PC-3 (cell line): ENCODE data around the gene LAMTOR3. TPM values are rescaled to one million over a fixed set of nuclear protein-coding genes. Genes with fewer than 3 reads are reported as not detected.
A peak's percentile ranks its signal among the peaks of the same experiment; 100 is the strongest.

Source experiments
- ATAC-seq: fragments of 200-7000 bp; cut with Tn5 transposase; 2 replicates; pipeline ENCODE4 v1.9.1; 2020; ENCODE audit warnings: mild to moderate bottlenecking, moderate library complexity
- BruUV-seq: library from RNA; stranded (reverse); fragments of 400-500 nt; replicated peaks from 2 replicates; lab custom pipeline; 2021; lab: Mats Ljungman, UMichigan
- CTCF ChIA-PET: fragments of 300-600 bp; sonication (Branson Sonifier 250); formaldehyde crosslinking; loops from one replicate; lab custom pipeline; 2022; ENCODE audit warnings: antibody characterized with exemption; lab: Charles Lee
- POLR2A ChIA-PET: fragments of 300-600 bp; sonication (Branson Sonifier 250); formaldehyde crosslinking; loops from one replicate; lab custom pipeline; 2022; ENCODE audit warnings: antibody characterized with exemption; ENCODE audit not compliant: unreplicated experiment; lab: Charles Lee
- DNase-seq: peaks from one replicate; pipeline ENCODE4 v3.0.0-alpha.2; 2015
- H2AFZ ChIP-seq: fragments of 300-600 bp; sonication (generic); 2 replicates; pipeline ENCODE4 v1.6.0; 2016; ENCODE audit warnings: antibody characterized with exemption, low read length
- H3F3A ChIP-seq: fragments of 300-600 bp; sonication (generic); one replicate; pipeline ENCODE4 v1.6.0; 2017; ENCODE audit warnings: antibody characterized with exemption, low read length, control low read depth, mild to moderate bottlenecking; ENCODE audit not compliant: unreplicated experiment
- H3K27ac ChIP-seq: fragments of 300-600 bp; sonication (generic); 2 replicates; pipeline ENCODE4 v1.5.1; 2016; ENCODE audit warnings: mild to moderate bottlenecking, low read length
- H3K27me3 ChIP-seq: fragments of 300-600 bp; sonication (generic); 2 replicates; pipeline ENCODE4 v1.6.1; 2016; ENCODE audit warnings: low read length, mixed read lengths
- H3K36me3 ChIP-seq: fragments of 300-600 bp; sonication (generic); 2 replicates; pipeline ENCODE4 v1.6.1; 2016; ENCODE audit warnings: low read depth, mixed run types, low read length, mixed read lengths
- H3K4me1 ChIP-seq: fragments of 300-600 bp; sonication (generic); 2 replicates; pipeline ENCODE4 v1.5.1; 2016; ENCODE audit warnings: low read length; ENCODE audit not compliant: insufficient read depth
- H3K4me2 ChIP-seq: fragments of 300-600 bp; sonication (generic); 2 replicates; pipeline ENCODE4 v1.6.0; 2016; ENCODE audit warnings: low read length
- H3K4me3 ChIP-seq: fragments of 300-600 bp; sonication (generic); 2 replicates; pipeline ENCODE4 v1.5.1; 2016; ENCODE audit warnings: mild to moderate bottlenecking, low read length, mixed read lengths
- H3K79me2 ChIP-seq: fragments of 300-600 bp; sonication (generic); 2 replicates; pipeline ENCODE4 v1.6.1; 2017; ENCODE audit warnings: low read length, mixed read lengths
- H3K9ac ChIP-seq: fragments of 300-600 bp; sonication (generic); 2 replicates; pipeline ENCODE4 v1.6.0; 2016; ENCODE audit warnings: mild to moderate bottlenecking, low read length
- H3K9me2 ChIP-seq: fragments of 300-600 bp; sonication (generic); replicated peaks from 2 replicates; pipeline ENCODE4 v1.6.1; 2016; ENCODE audit warnings: mixed run types, low read length, mixed read lengths
- H3K9me3 ChIP-seq: fragments of 300-600 bp; sonication (generic); 2 replicates; pipeline ENCODE4 v1.6.1; 2016; ENCODE audit warnings: low read length, mixed read lengths
- H4K20me1 ChIP-seq: fragments of 300-600 bp; sonication (generic); 2 replicates; pipeline ENCODE4 v1.6.1; 2016; ENCODE audit warnings: low read length, mixed read lengths
- EZH2 ChIP-seq: fragments of 300-600 bp; sonication (generic); IDR thresholded peaks from one replicate; pipeline ENCODE4 v1.6.1; 2017; ENCODE audit warnings: antibody characterized with exemption, mild to moderate bottlenecking, low read length; ENCODE audit not compliant: unreplicated experiment
- EZH2phosphoT487 ChIP-seq: fragments of 300-600 bp; sonication (generic); IDR thresholded peaks from 2 replicates; pipeline ENCODE4 v1.6.1; 2018; ENCODE audit warnings: mild to moderate bottlenecking, antibody characterized with exemption, low read length, borderline replicate concordance
- intact Hi-C: fragments of 100-400 bp; cut with micrococcal nuclease; formaldehyde crosslinking; loops from 2 replicates; pipeline ENCODE4 v1.9.0; 2023
- total RNA-seq: library from RNA; depleted of rRNA; stranded (reverse); fragments of >200 nt; gene quantifications from 2 replicates; pipeline ENCODE4 v1.2.3, GENCODE V29; 2014
- TF ChIP-seq, protein P1 (sequence below): fragments of 300-600 bp; sonication (generic); conservative IDR thresholded peaks from 2 replicates; pipeline ENCODE4 v1.5.1; 2017; ENCODE audit warnings: antibody characterized with exemption, low read depth, mild to moderate bottlenecking, low read length

Gene LAMTOR3
- total RNA-seq, 1 experiment from 2014 or later, result 14.0 TPM

DNA sequence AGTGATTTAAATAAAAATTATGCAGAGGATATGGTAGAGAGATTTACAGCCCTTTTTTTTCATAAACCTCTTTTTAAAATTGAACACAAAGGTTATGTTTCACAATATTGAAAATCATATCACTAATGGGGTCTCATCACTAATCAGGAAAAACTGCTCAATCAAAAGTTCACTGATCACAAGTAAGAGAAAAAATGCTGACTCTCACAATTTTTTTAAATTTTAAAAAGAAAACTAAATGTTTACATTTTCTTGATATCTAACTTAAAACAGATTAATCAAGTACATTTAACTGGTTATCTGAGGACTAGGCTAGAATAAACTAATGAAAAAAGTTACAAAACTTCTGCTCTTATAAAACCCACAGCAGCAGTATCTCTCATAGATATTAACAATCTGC, 8.5 kb downstream of the LAMTOR3 start:
- no TSS peak for BruUV-seq
- Histone ChIP-seq H3K9me2 (no peaks in the 10 kb centered on the region), H3K79me2 (peaks cover 13% of the 10 kb centered on the region; the same call in 1 of the 2 replicates), H3K4me2 (peak overlapping the region; percentile 59), H4K20me1 (no peaks in the 10 kb centered on the region), H3K4me1 (peaks cover 13% of the 10 kb centered on the region), H3K9me3 (no peaks in the 10 kb centered on the region), H3K27me3 (no peaks in the 10 kb centered on the region), H3K4me3 (no peak overlapping the region), H3F3A (no peaks in the 10 kb centered on the region), H3K36me3 (peaks cover 18% of the 10 kb centered on the region; the same call in 1 of the 2 replicates), H3K27ac (peak overlapping the region; percentile 58), H3K9ac (no peak overlapping the region), H2AFZ (no peak overlapping the region)
- POLR2A ChIA-PET, result no interaction called here
- no peak; the same call in 1 of the 2 replicates for ATAC-seq
- TF ChIP-seq, protein P1, sequence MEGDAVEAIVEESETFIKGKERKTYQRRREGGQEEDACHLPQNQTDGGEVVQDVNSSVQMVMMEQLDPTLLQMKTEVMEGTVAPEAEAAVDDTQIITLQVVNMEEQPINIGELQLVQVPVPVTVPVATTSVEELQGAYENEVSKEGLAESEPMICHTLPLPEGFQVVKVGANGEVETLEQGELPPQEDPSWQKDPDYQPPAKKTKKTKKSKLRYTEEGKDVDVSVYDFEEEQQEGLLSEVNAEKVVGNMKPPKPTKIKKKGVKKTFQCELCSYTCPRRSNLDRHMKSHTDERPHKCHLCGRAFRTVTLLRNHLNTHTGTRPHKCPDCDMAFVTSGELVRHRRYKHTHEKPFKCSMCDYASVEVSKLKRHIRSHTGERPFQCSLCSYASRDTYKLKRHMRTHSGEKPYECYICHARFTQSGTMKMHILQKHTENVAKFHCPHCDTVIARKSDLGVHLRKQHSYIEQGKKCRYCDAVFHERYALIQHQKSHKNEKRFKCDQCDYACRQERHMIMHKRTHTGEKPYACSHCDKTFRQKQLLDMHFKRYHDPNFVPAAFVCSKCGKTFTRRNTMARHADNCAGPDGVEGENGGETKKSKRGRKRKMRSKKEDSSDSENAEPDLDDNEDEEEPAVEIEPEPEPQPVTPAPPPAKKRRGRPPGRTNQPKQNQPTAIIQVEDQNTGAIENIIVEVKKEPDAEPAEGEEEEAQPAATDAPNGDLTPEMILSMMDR, result no peak
- DNase-seq, result no peak
- intact Hi-C loops, result loop anchor here (1.0 to 10.0 kb wide), 3 partner anchors 68 to 324 kb away; partner anchors contain the start of gene DAPP1
- CTCF ChIA-PET, result no interaction called here

DNA sequence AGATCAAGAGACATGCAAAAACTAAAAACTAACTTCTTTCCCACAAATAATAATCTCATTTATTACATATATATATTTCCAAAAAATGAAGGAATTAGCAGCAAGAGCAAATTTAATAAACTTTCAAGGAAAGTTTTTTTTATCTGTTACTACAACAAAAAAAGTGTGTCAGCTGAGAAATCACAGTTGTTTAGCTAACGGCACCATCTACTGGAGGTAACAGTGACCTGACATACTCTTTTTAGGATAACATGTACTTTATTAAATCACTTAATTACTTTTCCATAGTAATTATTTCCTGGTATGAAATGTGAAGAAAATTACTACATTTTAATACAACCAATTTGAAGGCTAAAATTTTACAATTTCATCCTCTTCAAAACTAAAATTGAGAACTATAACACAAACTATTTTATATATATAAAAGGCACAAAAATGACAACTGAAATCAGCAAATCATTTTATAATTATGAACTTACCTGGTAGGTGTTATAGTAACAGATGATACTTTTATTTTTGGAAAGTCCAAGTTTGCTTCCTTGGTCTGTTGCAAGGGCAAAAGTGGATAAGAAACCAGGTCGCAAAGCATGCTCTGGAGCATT, 9.1 kb downstream of the LAMTOR3 start:
- Histone ChIP-seq H3K27ac (peak overlapping the region; percentile 58; the same call in 1 of the 2 replicates), H3K4me2 (no peak overlapping the region), H3F3A (no peaks in the 10 kb centered on the region), H4K20me1 (no peaks in the 10 kb centered on the region), H3K4me1 (peaks cover 13% of the 10 kb centered on the region), H3K36me3 (peaks cover 18% of the 10 kb centered on the region; the same call in 1 of the 2 replicates), H3K9me3 (no peaks in the 10 kb centered on the region), H3K9ac (no peak overlapping the region), H2AFZ (no peak overlapping the region), H3K9me2 (no peaks in the 10 kb centered on the region), H3K79me2 (peaks cover 8% of the 10 kb centered on the region; the same call in 1 of the 2 replicates), H3K4me3 (no peak overlapping the region), H3K27me3 (no peaks in the 10 kb centered on the region)
- TF ChIP-seq EZH2, result no peak
- TF ChIP-seq, protein P1, result peak; percentile 69
- intact Hi-C loops, result loop anchor here (1.0 to 10.0 kb wide), 3 partner anchors 68 to 324 kb away; partner anchors contain the start of gene DAPP1
- BruUV-seq, result no TSS peak
- peak; percentile 54 for DNase-seq
- ChIA-PET CTCF (interaction anchor here (0.7 kb wide), 1 partner anchor 9 kb away, joined by 5 read pairs; no protein-coding TSS in a partner anchor), POLR2A (no interaction called here)
- no peak for ATAC-seq

DNA sequence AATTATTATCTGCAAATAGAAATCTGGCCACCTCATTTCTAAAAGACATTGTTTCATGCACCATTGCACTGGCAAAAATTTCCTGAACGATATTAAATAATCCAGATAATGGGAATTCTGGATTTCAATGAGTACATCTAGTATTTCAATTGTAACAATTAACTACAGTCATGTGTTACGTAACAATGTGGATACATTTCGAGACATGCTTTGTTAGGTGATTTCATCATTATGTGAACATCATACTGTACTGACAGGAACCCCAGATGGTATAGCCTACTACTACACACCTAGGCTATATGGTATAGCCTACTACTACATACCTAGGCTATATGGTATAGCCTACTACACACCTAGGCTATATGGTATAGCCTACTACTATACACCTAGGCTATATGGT, 14.8 kb downstream of the LAMTOR3 start:
- intact Hi-C loops, result no loop called here
- ATAC-seq (no peak), DNase-seq (no peak)
- ChIA-PET CTCF (no interaction called here), POLR2A (no interaction called here)
- Histone ChIP-seq H3K9me2 (no peaks in the 10 kb centered on the region), H3K4me2 (no peak overlapping the region), H3K27ac (no peak overlapping the region), H2AFZ (no peak overlapping the region), H3K9ac (no peak overlapping the region), H3K27me3 (no peaks in the 10 kb centered on the region), H3K4me3 (no peak overlapping the region), H3F3A (no peaks in the 10 kb centered on the region), H3K79me2 (no peaks in the 10 kb centered on the region), H3K4me1 (no peaks in the 10 kb centered on the region), H3K36me3 (peaks cover 20% of the 10 kb centered on the region; the same call in 1 of the 2 replicates), H3K9me3 (no peaks in the 10 kb centered on the region), H4K20me1 (no peaks in the 10 kb centered on the region)
- no TSS peak for BruUV-seq
- TF ChIP-seq, protein P1, result no peak
- no peak for TF ChIP-seq EZH2
- TF ChIP-seq EZH2phosphoT487, result no peak
